OCI-M1 (cell line): ENCODE measurements around the gene JAG2.

ENCODE experiments used
- DNase-seq: peaks from one replicate; lab custom pipeline; 2025; lab: John Stamatoyannopoulos, UW

JAG2 gene

GRCh38 chr14:105181549-105182295 lies 13.1 kb upstream of the JAG2 start:
- DNase-seq = no peak

GRCh38 chr14:105180592-105181548 lies 12.3 kb upstream of the JAG2 start, which contains the start of gene NUDT14:
TSS of gene NUDT14 (minus strand) at chr14:105181312. CDS start at chr14:105181209, 103 bp downstream.
- DNase-seq = peak; percentile 56

DNA sequence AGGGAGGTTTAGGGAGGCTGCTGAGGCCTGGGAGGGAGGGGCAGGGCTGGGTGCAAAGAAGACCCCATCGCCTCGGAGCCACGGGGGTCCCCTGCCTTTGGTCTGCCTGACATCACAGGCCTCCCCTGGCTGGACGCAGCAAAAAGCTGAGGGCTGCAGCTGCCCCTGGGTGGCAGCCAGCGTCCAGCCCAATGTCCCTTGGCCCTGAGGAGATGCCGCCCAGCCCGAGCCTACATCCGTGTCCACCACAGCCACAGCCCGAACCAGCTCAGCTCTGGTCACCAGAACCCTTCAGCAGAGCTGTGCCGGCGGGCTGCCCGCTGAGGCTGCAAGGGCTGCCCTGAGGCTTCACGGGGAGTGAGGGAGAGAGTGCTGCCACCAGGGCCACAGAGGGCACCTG lies 10.6 kb upstream of the JAG2 start:
- DNase-seq = no peak

GRCh38 chr14:105178868-105179140 lies 10.2 kb upstream of the JAG2 start:
- DNase-seq = no peak

DNA sequence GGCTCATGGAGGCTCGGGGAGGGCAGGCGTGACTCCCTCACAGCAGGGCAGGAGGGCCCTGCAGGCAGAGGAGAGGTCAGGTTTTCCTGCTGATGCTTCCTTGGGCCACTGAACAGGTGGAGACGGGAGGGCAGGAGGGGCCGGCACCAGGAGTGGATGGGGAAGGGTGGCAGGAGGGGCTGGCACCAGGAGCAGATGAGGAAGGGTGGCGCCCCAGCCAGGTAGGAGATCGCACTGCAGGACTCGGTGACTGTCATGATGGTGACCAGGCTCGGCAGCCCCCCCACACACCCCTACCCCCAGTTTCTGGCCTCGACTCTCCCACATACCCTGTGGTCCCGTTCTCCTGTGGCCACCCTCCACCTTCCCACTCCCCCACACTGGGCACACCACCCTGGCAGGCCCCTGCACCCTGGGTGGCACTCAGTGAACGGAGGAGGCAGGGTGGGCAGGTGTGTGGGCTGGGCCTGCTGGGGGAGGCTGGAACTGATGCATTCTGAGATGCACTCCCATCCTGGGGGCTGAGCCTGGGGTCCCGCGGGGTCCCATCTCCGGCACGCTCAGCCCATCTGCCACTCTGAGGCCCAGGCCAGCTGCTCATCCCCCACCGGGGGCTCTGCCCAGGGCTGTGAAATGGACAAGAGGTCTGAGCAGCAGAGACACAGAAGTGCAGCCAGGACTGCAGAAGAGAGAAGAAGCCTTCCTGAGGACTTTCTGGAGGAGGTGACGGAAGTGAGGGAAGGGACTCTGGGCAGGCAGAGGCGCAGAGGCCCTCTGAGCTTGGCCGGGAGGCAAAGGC lies 9.7 kb upstream of the JAG2 start:
- DNase-seq = no peak

GRCh38 chr14:105177082-105177481 lies 8.5 kb upstream of the JAG2 start:
- DNase-seq = no peak

- no peak for DNase-seq
These were observed 7.9 kb upstream of the JAG2 start for GRCh38 chr14:105176513-105176912.

DNA sequence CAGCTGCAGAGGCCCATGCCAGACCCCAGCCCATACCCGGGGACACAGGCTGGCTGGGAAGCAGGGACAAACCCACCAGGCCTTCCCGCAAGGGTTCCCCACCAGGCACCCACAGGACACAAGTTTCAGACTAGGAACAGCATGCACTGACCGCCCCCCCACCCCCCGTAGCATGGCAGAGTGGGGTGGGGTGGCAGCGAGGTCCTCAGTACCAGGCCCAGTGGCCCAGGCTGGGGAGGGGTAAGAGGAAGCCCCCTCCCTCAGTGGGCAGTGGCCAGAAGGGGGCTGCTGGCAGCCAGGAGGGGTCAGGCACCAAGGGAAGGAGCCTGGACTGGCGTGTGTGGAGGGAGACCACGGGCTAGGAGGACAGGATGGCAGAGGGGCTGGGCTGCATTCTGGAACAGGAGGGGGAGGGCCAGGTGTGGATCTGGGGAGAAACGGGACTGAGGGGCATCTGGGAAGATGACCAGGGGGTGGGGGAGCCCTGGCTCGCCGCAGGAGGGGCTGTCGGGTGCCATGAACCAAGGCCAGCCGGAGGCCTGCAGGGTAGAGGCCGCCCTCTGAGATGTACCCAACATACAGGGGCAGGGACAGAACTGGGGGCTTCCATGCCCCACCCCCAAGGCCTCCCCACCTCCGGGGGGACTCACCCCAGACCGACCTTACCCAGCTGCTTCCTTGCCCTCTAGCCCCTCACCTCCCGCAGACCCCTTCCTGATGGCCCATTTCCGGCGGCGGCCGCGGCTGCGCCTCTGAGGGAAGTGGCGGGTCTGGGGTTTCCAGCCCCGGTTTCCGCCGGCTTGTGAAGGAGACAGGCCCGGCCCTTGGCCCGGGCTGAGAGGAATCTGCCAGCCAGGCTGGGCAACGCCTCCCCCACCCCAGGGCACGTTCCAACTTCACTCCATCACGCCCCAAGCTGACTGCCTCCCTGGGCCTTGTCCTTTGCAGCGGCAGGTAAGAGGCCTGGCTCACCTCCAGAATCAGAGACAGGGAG lies 5.6 kb upstream of the JAG2 start:
- no peak for DNase-seq

GRCh38 chr14:105173145-105173544 lies 4.6 kb upstream of the JAG2 start:
- DNase-seq = no peak

DNA sequence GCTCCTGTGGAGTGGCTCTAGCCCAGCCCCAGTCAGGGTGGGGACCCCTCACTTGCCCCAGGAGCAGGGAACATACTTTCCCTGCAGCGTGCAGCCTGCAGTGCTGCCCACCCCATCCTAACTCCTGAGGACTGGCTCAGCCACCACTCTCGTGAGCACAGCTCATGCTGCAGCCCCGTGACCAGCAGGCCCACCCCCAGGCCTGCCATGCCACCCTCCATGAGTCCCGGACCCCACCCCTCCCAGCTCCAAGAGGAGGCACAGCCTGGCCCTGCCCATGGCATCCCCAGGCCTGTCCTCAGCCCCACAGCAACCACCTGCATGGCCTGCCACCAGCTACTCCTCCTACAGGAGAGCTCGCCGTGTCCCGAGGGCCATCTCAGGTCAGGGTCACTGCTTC lies 3.9 kb upstream of the JAG2 start:
- DNase-seq = no peak

DNA sequence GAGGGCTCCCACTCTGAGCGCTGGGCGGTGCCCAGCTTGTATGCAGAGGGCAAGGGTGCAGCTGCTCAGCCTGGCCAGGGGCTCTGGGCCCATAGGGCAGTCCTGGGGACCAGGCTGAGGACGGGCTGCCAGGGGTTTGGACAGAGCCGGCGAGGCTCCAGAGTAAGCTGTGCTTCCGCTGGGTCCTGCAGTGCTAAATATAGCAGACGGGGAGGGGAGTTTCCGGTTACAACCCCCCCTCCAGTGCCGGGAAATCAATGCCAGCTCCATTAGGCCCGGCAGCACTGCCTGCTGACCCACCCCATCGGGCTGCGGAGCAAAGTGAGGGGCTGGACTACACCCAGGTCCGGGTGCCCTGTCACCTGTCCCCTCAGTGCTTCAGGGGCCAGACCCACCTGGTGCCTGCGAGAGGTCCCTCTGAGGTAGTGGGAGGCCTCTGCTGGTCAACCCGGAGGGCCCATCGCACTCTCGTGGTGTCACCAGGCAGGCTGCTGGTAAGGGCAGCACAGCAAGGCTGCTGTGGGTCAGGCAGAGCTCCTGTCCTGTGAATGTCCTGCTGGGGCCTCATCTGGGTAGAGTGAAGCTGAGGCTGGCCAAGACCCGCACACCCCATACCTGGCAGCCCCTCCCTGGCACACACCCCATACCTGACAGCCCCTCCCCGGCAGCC lies 2.6 kb upstream of the JAG2 start:
- no peak for DNase-seq

GRCh38 chr14:105169776-105170655 lies 1.4 kb upstream of the JAG2 start:
- no peak for DNase-seq

DNA sequence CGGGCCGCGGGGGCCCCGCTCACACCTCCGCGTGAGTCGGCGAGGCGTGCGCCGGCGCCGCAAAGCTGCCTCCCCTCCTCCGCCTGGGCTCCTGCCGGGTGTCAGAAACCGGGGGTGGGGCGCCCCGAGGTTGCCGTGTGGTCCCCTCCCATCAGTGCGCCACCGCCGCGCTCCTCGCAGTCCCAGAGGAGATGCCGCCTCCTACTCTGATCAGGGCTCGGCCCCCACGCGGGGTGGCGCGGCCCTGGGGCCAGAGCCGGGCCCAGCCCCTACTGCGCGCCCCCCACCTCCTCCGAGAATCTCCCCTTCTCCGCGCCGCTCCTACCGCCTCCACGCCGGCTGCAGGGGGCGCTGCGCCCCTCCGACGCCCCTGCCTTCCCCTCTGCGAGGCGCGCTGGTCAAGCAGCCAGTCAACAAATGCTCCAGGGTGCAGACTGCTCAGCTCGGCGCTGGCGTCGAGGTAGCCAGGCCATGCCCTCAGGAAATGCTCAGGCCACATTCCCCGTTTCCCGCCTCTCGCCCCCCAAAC lies 467 bp upstream of the JAG2 start:
- no peak for DNase-seq

- DNase-seq = no peak
These were observed 519 bp downstream of the JAG2 start for GRCh38 chr14:105168093-105168420.

DNA sequence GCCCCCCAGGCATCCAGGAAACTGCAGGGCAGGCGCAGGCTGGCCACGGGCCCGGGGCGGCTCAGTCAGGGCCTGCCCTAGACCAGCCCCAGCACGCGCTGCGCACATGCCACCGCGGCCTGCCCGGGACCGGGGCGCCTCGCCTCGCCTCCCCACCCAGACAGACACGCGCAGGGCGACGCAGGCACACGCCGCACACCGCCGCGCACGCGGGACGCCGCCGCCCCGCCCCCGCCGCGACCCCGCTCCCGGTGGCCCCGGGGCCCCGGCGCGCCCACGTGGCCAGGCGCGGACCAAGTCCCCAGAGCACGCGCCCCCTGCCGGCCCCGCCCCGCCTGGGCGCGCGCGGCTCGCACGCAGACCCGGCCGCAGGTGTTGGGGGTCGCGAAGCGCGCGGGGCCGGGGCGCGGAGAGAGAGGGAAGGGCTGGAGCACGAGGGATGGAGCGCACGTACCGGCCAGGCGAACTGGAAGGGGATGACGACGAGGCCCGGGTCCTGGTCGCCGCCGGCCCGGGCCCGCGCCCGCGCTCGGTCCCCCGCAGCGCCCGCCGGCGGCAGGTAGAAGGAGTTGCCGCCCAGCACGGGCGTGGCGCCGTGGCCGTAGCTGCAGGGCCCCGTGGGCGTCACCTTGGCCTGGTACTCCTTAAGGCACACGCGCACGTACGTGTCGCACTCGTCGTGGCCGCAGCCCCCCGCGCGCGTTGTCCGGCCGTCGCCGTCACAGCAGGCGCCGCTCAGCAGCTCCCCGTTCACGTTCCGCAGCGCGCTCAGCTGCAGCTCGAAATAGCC lies 1.1 kb downstream of the JAG2 start:
- no peak for DNase-seq

DNA sequence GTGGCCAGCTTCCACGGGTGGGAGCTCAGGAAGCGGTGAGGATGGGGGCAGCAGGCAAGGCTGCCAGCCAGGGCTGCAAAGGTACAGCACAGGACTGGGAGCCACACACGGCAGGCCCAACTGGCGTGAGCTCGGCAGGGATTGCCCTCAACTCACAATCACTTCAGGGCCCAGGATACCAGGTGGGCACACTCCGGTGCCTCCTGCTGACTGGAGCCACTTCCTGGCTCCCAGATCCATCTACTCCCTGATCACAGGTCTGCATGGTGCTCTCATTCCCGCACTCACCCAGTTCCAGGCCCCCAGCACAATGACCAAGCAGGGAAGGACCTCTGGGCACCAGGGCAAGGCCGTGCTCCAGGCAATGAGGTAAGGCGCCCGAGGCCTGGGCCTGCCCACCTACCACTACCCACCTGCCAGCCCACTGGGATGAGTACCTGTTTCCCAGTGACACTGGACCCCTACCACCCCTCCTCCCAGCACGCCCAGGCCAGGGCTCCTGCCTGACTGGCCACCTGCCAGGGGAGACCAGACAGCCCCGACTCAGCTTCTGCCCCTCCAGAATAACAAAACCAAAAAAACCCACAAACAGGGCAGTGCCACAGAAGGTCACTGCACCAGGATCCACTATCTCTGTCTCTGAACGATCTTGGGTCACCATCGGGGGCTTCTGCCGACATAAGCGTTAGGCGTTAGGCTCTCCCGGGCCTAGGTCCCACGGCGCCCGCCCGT lies 1.8 kb downstream of the JAG2 start:
- DNase-seq = no peak

DNA sequence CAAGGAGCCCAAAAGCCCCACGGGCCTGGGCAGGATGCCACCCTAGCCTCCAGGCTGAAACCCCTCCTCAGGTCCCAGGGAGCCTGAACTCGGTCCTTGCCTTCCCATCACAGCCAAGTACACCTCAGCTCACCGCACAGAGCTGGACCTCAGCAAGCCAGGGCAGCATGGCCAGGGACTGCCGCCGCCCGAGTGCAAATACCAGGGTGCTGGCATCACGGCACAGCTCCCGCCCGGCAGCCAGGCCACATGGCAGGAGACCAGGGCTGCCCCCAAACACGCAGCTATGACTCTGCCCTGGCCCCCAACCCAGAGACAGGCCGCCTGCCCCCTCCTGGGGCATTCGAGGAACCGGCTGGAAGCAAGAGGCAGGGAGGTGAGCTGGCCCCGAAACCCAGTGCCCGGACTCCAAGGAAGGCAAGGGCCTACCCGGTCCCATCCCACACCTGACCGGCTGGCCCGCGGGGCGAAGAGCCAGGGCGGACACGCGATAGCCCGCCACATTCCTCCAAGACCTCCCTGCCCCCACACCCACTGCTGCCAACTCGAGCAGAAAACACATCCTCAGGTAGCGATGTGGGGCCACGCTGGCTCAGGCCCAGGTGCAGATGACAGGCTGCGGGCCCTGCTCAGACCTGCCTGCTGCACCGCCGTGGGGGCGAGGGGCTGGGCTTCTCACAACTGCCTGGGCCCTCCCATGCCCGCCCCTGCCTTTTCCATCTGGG lies 2.7 kb downstream of the JAG2 start:
- no peak for DNase-seq
